OCI-LY7 (cell line): ENCODE measurements around the gene MARK4. TPM values are rescaled to one million over a fixed set of nuclear protein-coding genes. Genes with fewer than 3 reads are reported as not detected.
"Not testable (repeated sequence)": the region's sequence is repeated elsewhere in the genome, so short reads cannot be mapped to it uniquely, and the experiment has no call there.

Experiments used
- BruUV-seq: library from RNA; stranded (reverse); fragments of 400-500 nt; replicated peaks from 2 replicates; lab custom pipeline; 2021; lab: Mats Ljungman, UMichigan
- CTCF ChIA-PET: fragments of 300-600 bp; sonication (Branson Sonifier 250); formaldehyde crosslinking; loops from one replicate; lab custom pipeline; 2022; ENCODE audit warnings: antibody characterized with exemption; ENCODE audit not compliant: unreplicated experiment; lab: Charles Lee
- POLR2A ChIA-PET: fragments of 300-600 bp; sonication (Branson Sonifier 250); formaldehyde crosslinking; loops from one replicate; lab custom pipeline; 2022; ENCODE audit warnings: antibody characterized with exemption; lab: Charles Lee
- DNase-seq: peaks from one replicate; pipeline ENCODE4 v3.0.0-alpha.2; 2015; ENCODE audit warnings: low spot score
- H2AFZ ChIP-seq: fragments of 200-600 bp; sonication (generic), shearing (Covaris generic); 2 replicates; pipeline ENCODE4 v1.6.1; 2014; ENCODE audit warnings: mild to moderate bottlenecking, antibody characterized with exemption, low read length, moderate library complexity
- H3K27ac ChIP-seq: fragments of 200-600 bp; sonication (generic); 2 replicates; pipeline ENCODE4 v1.5.1; 2014; ENCODE audit warnings: mixed run types, low read depth, mild to moderate bottlenecking, moderate library complexity, low read length, inconsistent platforms; ENCODE audit not compliant: poor library complexity, severe bottlenecking
- H3K36me3 ChIP-seq: fragments of 200-600 bp; sonication (generic); 2 replicates; pipeline ENCODE4 v1.6.1; 2014; ENCODE audit warnings: mild to moderate bottlenecking, antibody characterized with exemption, low read length, moderate library complexity, mixed read lengths; ENCODE audit not compliant: insufficient read depth
- H3K4me1 ChIP-seq: fragments of 200-600 bp; sonication (generic); 2 replicates; pipeline ENCODE4 v1.5.1; 2014; ENCODE audit warnings: mild to moderate bottlenecking, low read length; ENCODE audit not compliant: insufficient read depth, poor library complexity, severe bottlenecking
- H3K4me2 ChIP-seq: fragments of 200-600 bp; sonication (generic); 2 replicates; pipeline ENCODE4 v1.6.1; 2014; ENCODE audit warnings: mild to moderate bottlenecking, low read length
- H3K4me3 ChIP-seq: fragments of 200-600 bp; sonication (generic); 2 replicates; pipeline ENCODE4 v1.5.1; 2014; ENCODE audit warnings: mild to moderate bottlenecking, low read depth, low read length; ENCODE audit not compliant: poor library complexity, severe bottlenecking
- H3K79me2 ChIP-seq: fragments of 200-600 bp; sonication (generic); 2 replicates; pipeline ENCODE4 v1.6.1; 2016; ENCODE audit warnings: low read depth, mild to moderate bottlenecking, low read length, moderate library complexity, mixed read lengths; ENCODE audit not compliant: insufficient read depth
- H3K9me2 ChIP-seq: fragments of 200-600 bp; sonication (generic); 2 replicates; pipeline ENCODE4 v1.6.1; 2016; ENCODE audit warnings: mild to moderate bottlenecking, low read length, mixed read lengths; ENCODE audit not compliant: insufficient read depth
- H3K9me3 ChIP-seq: fragments of 200-600 bp; sonication (generic); 2 replicates; pipeline ENCODE4 v1.6.1; 2014; ENCODE audit warnings: mild to moderate bottlenecking, mixed run types, low read length, mixed read lengths
- H4K20me1 ChIP-seq: fragments of 200-600 bp; sonication (generic); 2 replicates; pipeline ENCODE4 v1.6.1; 2014; ENCODE audit warnings: mild to moderate bottlenecking, antibody characterized with exemption, low read length, moderate library complexity, mixed read lengths; ENCODE audit not compliant: insufficient read depth
- CTCF ChIP-seq: fragments of 200-600 bp; sonication (generic); conservative IDR thresholded peaks from 2 replicates; pipeline ENCODE4 v1.5.1; 2014; ENCODE audit warnings: mild to moderate bottlenecking, antibody characterized with exemption, low read length, moderate library complexity, mixed read lengths
- EZH2phosphoT487 ChIP-seq: fragments of 200-600 bp; sonication (generic); IDR thresholded peaks from 2 replicates; pipeline ENCODE4 v1.6.1; 2018; ENCODE audit warnings: low read depth, borderline replicate concordance, mild to moderate bottlenecking, mixed run types, antibody characterized with exemption, low read length, moderate library complexity, mixed read lengths
- intact Hi-C: fragments of 100-400 bp; cut with micrococcal nuclease; formaldehyde crosslinking; loops from one replicate; pipeline ENCODE4 v1.10.0; 2022; ENCODE audit not compliant: unreplicated experiment
- total RNA-seq, 2 experiments: library from RNA; depleted of rRNA in 1 of 2; stranded (reverse); fragments of >200 nt in 1 of 2; shearing (Covaris generic) in 1 of 2; gene quantifications; 2 replicates each; pipeline ENCODE4 v1.2.3, GENCODE V29; 2014 to 2022

MARK4 gene
- total RNA-seq, 2 experiments from 2014 or later, result 14.2 to 24.5 TPM

GRCh38 chr19:45311621-45312020, 60.5 kb downstream of the MARK4 start:
- H3K4me2 ChIP-seq, result no peak overlapping the region
- no peak overlapping the region for H3K4me3 ChIP-seq
- no peak overlapping the region for H3K27ac ChIP-seq
- peaks cover 4% of the 10 kb centered on the region for H3K4me1 ChIP-seq
- TF ChIP-seq CTCF (no peak), EZH2phosphoT487 (no peak)
- no peaks in the 10 kb centered on the region for H3K9me3 ChIP-seq
- H3K9me2 ChIP-seq, result no peaks in the 10 kb centered on the region
- H4K20me1 ChIP-seq, result no peaks in the 10 kb centered on the region
- H3K79me2 ChIP-seq, result no peaks in the 10 kb centered on the region
- no peaks in the 10 kb centered on the region for H3K36me3 ChIP-seq
- no peak overlapping the region for H2AFZ ChIP-seq
- ChIA-PET POLR2A (interaction anchor here (0.5 kb wide), 1 partner anchor 13 kb away, joined by 4 read pairs; no protein-coding TSS in a partner anchor), CTCF (no interaction called here)
- DNase-seq, result no peak
- intact Hi-C loops, result no loop called here
- no TSS peak for BruUV-seq

GRCh38 chr19:45312285-45312684, 61.2 kb downstream of the MARK4 start:
- H3K4me2 ChIP-seq, result not testable (repeated sequence)

GRCh38 chr19:45314708-45315245, 63.7 kb downstream of the MARK4 start:
- Histone ChIP-seq H3K9me3 (no peaks in the 10 kb centered on the region), H3K36me3 (no peaks in the 10 kb centered on the region), H3K27ac (no peak overlapping the region), H3K79me2 (no peaks in the 10 kb centered on the region), H4K20me1 (no peaks in the 10 kb centered on the region), H3K4me3 (no peak overlapping the region), H3K9me2 (no peaks in the 10 kb centered on the region), H3K4me2 (no peak overlapping the region), H3K4me1 (no peaks in the 10 kb centered on the region), H2AFZ (no peak overlapping the region)
- BruUV-seq, result no TSS peak
- ChIA-PET CTCF (no interaction called here), POLR2A (no interaction called here)
- no peak for DNase-seq
- intact Hi-C loops, result no loop called here
- TF ChIP-seq CTCF, result no peak
- TF ChIP-seq EZH2phosphoT487, result no peak

More at GRCh38 chr19:45312285-45312684, 61.2 kb downstream of the MARK4 start:
- H3K27ac ChIP-seq, H4K20me1 ChIP-seq, H3K9me3 ChIP-seq, CTCF ChIA-PET, H3K4me1 ChIP-seq, H3K9me2 ChIP-seq, BruUV-seq, H3K4me3 ChIP-seq, H3K36me3 ChIP-seq, H2AFZ ChIP-seq, DNase-seq, intact Hi-C loops, H3K79me2 ChIP-seq: not testable (repeated sequence)
- POLR2A ChIA-PET, result interaction anchor here (0.5 kb wide), 1 partner anchor 13 kb away, joined by 4 read pairs; no protein-coding TSS in a partner anchor
